Measurements from ENCODE around the gene ISCA2.

DNA sequence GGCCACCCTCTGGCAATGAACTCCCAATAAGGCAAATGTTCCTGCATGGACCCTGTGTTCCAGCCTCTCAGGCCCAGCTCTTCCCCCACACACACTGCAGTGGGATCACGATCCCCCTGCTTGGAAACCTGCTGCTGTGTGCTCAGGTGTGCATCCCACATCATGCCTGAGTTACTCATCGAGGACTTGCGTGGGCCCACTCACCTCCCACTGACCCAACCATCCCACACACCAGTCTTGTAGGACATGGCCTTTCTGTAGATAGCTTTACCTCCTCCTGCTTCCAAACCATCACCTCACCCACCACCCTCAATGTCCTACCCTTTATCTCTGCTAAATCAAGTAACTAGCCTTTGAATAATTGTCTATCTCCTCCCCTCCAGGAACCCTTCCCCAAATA lies 25.1 kb upstream of the ISCA2 start:
- TF ChIP-seq SALL2 (tag by site-specific recombination; IDR thresholded peaks at IDR 0.05; ENCODE audit: borderline replicate concordance) (no peak), KLF10 (tag by site-specific recombination; IDR thresholded peaks at IDR 0.05) (no peak), ZNF366 (tag by site-specific recombination; conservative IDR thresholded peaks at IDR 0.05) (no peak), ZNF175 (tag by site-specific recombination; IDR thresholded peaks at IDR 0.05) (no peak), SP7 (tag by site-specific recombination; IDR thresholded peaks at IDR 0.05) (no peak), HOXA7 (CRISPR knock-in tag; IDR thresholded peaks at IDR 0.05; ENCODE audit: borderline replicate concordance) (no peak), ZNF510 (tag by site-specific recombination; IDR thresholded peaks at IDR 0.05; ENCODE audit: insufficient replicate concordance) (no peak), PRDM1 (tag by site-specific recombination; IDR thresholded peaks at IDR 0.05) (no peak), ZBTB17 (tag by site-specific recombination; IDR thresholded peaks at IDR 0.05) (no peak), ZNF274 (IDR thresholded peaks at IDR 0.05; ENCODE audit: low read length) (no peak), ZNF274 (tag by site-specific recombination; IDR thresholded peaks at IDR 0.05; ENCODE audit: borderline replicate concordance) (no peak), SCRT1 (tag by site-specific recombination; IDR thresholded peaks at IDR 0.05; ENCODE audit: borderline replicate concordance) (no peak)
- TF ChIP-seq, protein P1, sequence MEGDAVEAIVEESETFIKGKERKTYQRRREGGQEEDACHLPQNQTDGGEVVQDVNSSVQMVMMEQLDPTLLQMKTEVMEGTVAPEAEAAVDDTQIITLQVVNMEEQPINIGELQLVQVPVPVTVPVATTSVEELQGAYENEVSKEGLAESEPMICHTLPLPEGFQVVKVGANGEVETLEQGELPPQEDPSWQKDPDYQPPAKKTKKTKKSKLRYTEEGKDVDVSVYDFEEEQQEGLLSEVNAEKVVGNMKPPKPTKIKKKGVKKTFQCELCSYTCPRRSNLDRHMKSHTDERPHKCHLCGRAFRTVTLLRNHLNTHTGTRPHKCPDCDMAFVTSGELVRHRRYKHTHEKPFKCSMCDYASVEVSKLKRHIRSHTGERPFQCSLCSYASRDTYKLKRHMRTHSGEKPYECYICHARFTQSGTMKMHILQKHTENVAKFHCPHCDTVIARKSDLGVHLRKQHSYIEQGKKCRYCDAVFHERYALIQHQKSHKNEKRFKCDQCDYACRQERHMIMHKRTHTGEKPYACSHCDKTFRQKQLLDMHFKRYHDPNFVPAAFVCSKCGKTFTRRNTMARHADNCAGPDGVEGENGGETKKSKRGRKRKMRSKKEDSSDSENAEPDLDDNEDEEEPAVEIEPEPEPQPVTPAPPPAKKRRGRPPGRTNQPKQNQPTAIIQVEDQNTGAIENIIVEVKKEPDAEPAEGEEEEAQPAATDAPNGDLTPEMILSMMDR (tag by site-specific recombination; IDR thresholded peaks at IDR 0.05) = no peak
- TF ChIP-seq, protein P2, sequence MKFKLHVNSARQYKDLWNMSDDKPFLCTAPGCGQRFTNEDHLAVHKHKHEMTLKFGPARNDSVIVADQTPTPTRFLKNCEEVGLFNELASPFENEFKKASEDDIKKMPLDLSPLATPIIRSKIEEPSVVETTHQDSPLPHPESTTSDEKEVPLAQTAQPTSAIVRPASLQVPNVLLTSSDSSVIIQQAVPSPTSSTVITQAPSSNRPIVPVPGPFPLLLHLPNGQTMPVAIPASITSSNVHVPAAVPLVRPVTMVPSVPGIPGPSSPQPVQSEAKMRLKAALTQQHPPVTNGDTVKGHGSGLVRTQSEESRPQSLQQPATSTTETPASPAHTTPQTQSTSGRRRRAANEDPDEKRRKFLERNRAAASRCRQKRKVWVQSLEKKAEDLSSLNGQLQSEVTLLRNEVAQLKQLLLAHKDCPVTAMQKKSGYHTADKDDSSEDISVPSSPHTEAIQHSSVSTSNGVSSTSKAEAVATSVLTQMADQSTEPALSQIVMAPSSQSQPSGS (tag by site-specific recombination; IDR thresholded peaks at IDR 0.05; ENCODE audit: low read depth) = no peak
- TF ChIP-seq, protein P3, sequence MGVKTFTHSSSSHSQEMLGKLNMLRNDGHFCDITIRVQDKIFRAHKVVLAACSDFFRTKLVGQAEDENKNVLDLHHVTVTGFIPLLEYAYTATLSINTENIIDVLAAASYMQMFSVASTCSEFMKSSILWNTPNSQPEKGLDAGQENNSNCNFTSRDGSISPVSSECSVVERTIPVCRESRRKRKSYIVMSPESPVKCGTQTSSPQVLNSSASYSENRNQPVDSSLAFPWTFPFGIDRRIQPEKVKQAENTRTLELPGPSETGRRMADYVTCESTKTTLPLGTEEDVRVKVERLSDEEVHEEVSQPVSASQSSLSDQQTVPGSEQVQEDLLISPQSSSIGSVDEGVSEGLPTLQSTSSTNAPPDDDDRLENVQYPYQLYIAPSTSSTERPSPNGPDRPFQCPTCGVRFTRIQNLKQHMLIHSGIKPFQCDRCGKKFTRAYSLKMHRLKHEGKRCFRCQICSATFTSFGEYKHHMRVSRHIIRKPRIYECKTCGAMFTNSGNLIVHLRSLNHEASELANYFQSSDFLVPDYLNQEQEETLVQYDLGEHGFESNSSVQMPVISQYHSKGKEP (tag by site-specific recombination; IDR thresholded peaks at IDR 0.05) = no peak
